HG03064 (cell line): ENCODE data around the gene MRPL37.

ENCODE experiments used
- ATAC-seq: cut with Tn5 transposase; IDR thresholded peaks from one replicate; pipeline ENCODE4 v1.9.1; 2021; ENCODE audit warnings: low read depth; ENCODE audit not compliant: unreplicated experiment

MRPL37 gene

GRCh38 chr1:54259546-54260140 lies 59.7 kb downstream of the MRPL37 start:
- no peak for ATAC-seq

GRCh38 chr1:54260810-54261209 lies 60.8 kb downstream of the MRPL37 start:
- ATAC-seq = no peak

GRCh38 chr1:54262244-54262643 lies 62.3 kb downstream of the MRPL37 start:
- no peak for ATAC-seq

- ATAC-seq = no peak
Measured at GRCh38 chr1:54263601-54264226, 63.7 kb downstream of the MRPL37 start.

- no peak for ATAC-seq
Measured at GRCh38 chr1:54265126-54265525, 65.2 kb downstream of the MRPL37 start.

GRCh38 chr1:54265659-54266058 lies 65.7 kb downstream of the MRPL37 start:
- no peak for ATAC-seq

GRCh38 chr1:54266195-54266594 lies 66.2 kb downstream of the MRPL37 start:
- no peak for ATAC-seq

GRCh38 chr1:54266908-54267307 lies 66.9 kb downstream of the MRPL37 start:
- no peak for ATAC-seq
